SK-N-DZ (cell line): ENCODE data around the gene FGD3.

Experiments
- DNase-seq: peaks from one replicate; pipeline ENCODE4 v3.0.0-alpha.2; 2015; ENCODE audit warnings: low spot score

FGD3 gene

GRCh38 chr9:92954049-92954861 lies 6.9 kb downstream of the FGD3 start:
- DNase-seq = no peak

GRCh38 chr9:92954886-92955285 lies 7.6 kb downstream of the FGD3 start:
- no peak for DNase-seq

GRCh38 chr9:92960561-92961290 lies 13.4 kb downstream of the FGD3 start:
- DNase-seq = no peak

GRCh38 chr9:92961627-92962302 lies 14.4 kb downstream of the FGD3 start:
- DNase-seq = no peak

DNA sequence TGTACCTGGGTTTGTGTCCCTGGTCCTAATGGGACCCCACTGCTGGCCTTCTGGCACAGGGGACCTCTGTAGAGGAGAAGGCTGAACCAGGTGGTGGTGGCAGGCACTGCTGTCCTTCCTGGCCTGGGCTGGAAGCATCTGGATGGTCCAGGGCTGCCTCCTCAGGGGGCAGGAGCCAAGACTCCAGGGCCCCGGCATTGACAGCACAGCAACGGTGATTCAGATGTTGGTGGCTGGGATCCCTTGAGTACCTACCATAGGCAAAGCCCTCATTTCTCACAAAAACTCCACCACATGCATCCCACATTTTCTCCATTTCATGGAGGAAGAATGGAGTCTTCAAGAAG lies 15.0 kb downstream of the FGD3 start:
- DNase-seq = no peak

- no peak for DNase-seq
Observed at GRCh38 chr9:92962846-92963245, 15.5 kb downstream of the FGD3 start.

GRCh38 chr9:92963831-92964606 lies 16.7 kb downstream of the FGD3 start:
- no peak for DNase-seq

DNA sequence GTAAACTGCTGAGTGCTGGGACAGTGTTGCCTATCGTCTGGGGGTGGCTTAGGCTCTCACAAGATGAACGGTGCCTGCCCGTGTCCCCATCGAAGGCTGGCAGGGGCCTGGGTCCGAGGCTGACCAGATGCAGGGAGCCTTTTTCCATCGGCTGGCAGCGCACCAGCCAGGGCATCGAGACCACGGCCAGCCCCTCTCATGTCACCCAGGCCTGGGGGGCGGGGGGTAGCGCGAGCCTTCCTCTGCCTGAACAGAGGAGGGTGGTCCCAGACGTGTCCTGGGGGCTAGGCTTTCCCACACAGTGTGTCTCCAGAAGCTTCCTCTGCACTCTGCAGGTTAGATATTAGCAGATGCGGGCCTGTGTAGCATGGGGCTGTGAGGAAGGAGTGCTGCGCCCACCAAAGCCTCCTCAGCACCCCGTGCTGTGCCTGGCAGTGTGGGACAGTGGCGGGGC lies 17.3 kb downstream of the FGD3 start:
- no peak for DNase-seq

DNA sequence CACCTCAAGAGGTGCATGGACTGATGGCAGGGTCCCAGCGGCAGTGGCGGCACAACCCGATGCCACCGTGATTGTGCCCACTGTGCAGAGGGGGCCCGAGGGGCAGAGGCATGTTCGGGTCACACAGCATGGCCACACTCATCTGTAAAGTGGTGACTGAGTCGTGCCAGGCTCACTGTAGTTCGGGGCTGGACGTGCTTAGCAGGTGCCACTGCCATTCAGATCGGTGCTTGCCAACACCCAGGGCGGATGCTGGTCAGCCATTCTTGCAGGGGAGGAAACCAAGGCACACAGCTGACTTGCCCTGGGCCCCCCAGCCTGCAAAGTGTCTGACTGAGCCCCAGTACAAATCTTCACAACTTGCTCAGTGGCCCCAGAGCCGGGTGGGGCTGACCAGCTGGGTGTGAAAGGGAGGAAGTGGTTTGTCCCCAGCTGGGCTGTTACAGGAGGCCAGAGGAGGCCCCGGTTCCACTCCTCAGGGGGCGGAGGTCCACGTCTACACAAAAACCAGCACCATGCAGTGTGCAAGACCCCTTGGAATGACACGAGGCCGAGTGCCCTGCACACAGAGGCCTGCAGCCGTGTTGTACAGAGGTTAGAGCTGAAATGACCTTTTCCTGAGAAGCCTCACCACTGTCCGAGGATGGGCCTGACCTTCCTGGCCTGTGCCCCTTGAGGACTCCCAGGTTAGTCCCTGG lies 17.9 kb downstream of the FGD3 start:
- no peak for DNase-seq

DNA sequence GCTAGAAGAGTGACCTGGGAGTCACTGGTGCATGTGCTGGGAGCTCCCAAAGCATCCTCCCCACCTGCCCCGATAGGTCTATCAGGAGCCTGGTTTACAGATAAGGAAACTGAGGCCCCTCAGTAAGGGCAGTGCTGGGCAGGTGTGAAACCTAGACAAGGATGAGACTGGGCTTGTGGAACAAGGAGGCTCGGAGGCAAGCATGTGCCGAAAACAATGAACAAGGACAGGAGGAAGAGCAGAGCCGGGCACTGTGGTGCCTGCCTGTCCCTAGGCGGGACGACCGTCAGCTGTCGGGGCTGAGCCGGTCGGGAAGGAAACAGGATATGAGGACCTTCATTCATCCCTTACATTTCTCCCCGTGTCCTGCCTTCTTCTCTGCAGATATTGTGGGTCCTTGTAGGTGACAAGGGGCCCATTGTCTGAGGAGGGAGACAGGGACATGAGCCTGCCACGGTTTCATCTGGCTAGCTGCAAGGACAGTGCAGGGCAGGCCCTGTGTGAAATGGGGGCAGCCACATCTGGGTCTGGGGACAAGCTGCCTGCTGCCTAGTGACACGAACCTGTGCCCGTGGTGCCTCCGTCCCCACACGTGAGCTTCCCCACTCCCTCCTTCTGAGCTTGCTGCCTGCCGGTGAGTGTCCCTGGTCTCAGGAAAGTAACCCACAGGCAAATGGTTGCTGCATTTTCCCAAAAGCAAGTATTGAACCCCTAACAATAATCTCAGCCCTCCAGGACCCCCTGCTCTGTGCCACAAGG lies 18.6 kb downstream of the FGD3 start:
- DNase-seq = no peak

- DNase-seq = no peak
Observed at GRCh38 chr9:92966518-92966800, 19.1 kb downstream of the FGD3 start.

GRCh38 chr9:92968081-92968480 lies 20.8 kb downstream of the FGD3 start:
- no peak for DNase-seq

- no peak for DNase-seq
Observed at GRCh38 chr9:92969516-92970466, 22.5 kb downstream of the FGD3 start.

- DNase-seq = no peak
Observed at GRCh38 chr9:92970467-92970923, 23.2 kb downstream of the FGD3 start.

DNA sequence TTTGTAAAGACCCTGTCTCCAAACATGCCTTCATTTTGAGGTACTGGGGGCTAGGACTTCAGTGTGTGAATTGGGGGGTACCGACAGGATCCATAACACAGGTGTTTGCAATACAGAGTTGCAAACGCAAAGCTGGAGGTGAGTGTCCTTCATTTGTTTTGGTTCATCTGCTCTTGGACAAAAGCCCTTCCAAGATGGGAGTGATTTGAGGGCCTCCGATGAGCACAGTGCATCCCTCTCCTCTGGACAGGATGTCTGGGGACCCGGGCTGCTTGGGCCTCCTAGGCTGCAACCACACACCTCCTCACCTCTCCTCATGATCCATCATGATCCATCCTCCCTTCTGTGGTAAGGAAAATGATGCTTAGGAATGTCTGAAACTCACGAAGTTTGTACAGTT lies 23.8 kb downstream of the FGD3 start:
- DNase-seq = no peak

GRCh38 chr9:92971776-92972175 lies 24.5 kb downstream of the FGD3 start:
- DNase-seq = no peak

GRCh38 chr9:92973700-92974099 lies 26.4 kb downstream of the FGD3 start:
- DNase-seq = no peak

GRCh38 chr9:92974161-92974661 lies 26.9 kb downstream of the FGD3 start:
- DNase-seq = no peak
